GM19099 (cell line): ENCODE results near the gene SLC9A4.

ENCODE experiments used
- POLR2A ChIP-seq: IDR thresholded peaks from 3 replicates; pipeline ENCODE4 v1.6.1; 2011; ENCODE audit warnings: low read depth; ENCODE audit not compliant: insufficient read length; ENCODE audit errors: extremely low read depth

Gene SLC9A4

GRCh38 chr2:102509749-102510148 is 36.7 kb downstream of the SLC9A4 start:
- no peak for TF ChIP-seq POLR2A

GRCh38 chr2:102510791-102511575 is 38.0 kb downstream of the SLC9A4 start:
- no peak for TF ChIP-seq POLR2A

GRCh38 chr2:102512161-102512560 is 39.1 kb downstream of the SLC9A4 start:
- no peak for TF ChIP-seq POLR2A

- no peak for TF ChIP-seq POLR2A
These were observed 40.4 kb downstream of the SLC9A4 start for GRCh38 chr2:102513355-102513939.

- TF ChIP-seq POLR2A = no peak
These were observed 41.2 kb downstream of the SLC9A4 start for GRCh38 chr2:102514061-102514785.

- TF ChIP-seq POLR2A = no peak
These were observed 42.8 kb downstream of the SLC9A4 start for GRCh38 chr2:102515851-102516250.

GRCh38 chr2:102518170-102518569 is 45.1 kb downstream of the SLC9A4 start:
- no peak for TF ChIP-seq POLR2A

- no peak for TF ChIP-seq POLR2A
These were observed 47.0 kb downstream of the SLC9A4 start for GRCh38 chr2:102520009-102520408.

GRCh38 chr2:102520801-102521200 is 47.8 kb downstream of the SLC9A4 start:
- TF ChIP-seq POLR2A = no peak

GRCh38 chr2:102522162-102522561 is 49.1 kb downstream of the SLC9A4 start:
- TF ChIP-seq POLR2A = no peak

- TF ChIP-seq POLR2A = no peak
These were observed 49.9 kb downstream of the SLC9A4 start for GRCh38 chr2:102522890-102523289.

- TF ChIP-seq POLR2A = no peak
These were observed 50.6 kb downstream of the SLC9A4 start for GRCh38 chr2:102523651-102524050.

- no peak for TF ChIP-seq POLR2A
These were observed 54.1 kb downstream of the SLC9A4 start for GRCh38 chr2:102527086-102527485.

- TF ChIP-seq POLR2A = no peak
These were observed 65.5 kb downstream of the SLC9A4 start for GRCh38 chr2:102538491-102538890.

- TF ChIP-seq POLR2A = no peak
These were observed 67.9 kb downstream of the SLC9A4 start for GRCh38 chr2:102540882-102541281.

- no peak for TF ChIP-seq POLR2A
These were observed 71.2 kb downstream of the SLC9A4 start for GRCh38 chr2:102544182-102544581.
